Muscle of arm (tissue), 14 donors: Measurements from ENCODE around the gene ACP6. TPM values are rescaled to one million over a fixed set of nuclear protein-coding genes. Genes with fewer than 3 reads are reported as not detected.
A peak's percentile ranks its signal among the peaks of the same experiment; 100 is the strongest.
"Not testable (repeated sequence)": the region's sequence is repeated elsewhere in the genome, so short reads cannot be mapped to it uniquely, and the experiment has no call there.

ENCODE experiments used
- DNase-seq: peaks from one replicate; pipeline ENCODE4 v3.0.0-alpha.2; 2013
- long read RNA-seq, 11 donors: transcript quantifications; one replicate each; lab custom pipeline, GENCODE V29; 2026
- polyA plus RNA-seq, 12 donors: library from polyadenylated mRNA; unstranded; fragments of 120-200 nt; gene quantifications; one replicate each; pipeline ENCODE4 v1.2.1, GENCODE V29; 2013; ENCODE audit not compliant: insufficient read length in 12 of 12

Gene ACP6
- 10 to 100 TPM in 5 of 12 donors, 1 to 10 TPM in 6, not detected in 1; 3.8 to 11.6 (median 9.4) TPM for polyA plus RNA-seq
- long read RNA-seq, donor 1, full-length matches to known transcripts: 2 of 8 reads
- long read RNA-seq, donor 1, partial matches to known transcripts: 6 of 8 reads
- long read RNA-seq, donor 1, other reads (novel, unspliced or antisense): 0 of 8 reads
- long read RNA-seq, donor 2, full-length matches to known transcripts: 2 of 2 reads
- long read RNA-seq, donor 2, partial matches to known transcripts: 0 of 2 reads
- long read RNA-seq, donor 2, other reads (novel, unspliced or antisense): 0 of 2 reads
- long read RNA-seq, donor 3, full-length matches to known transcripts: 1 of 1 reads
- long read RNA-seq, donor 3, partial matches to known transcripts: 0 of 1 reads
- long read RNA-seq, donor 3, other reads (novel, unspliced or antisense): 0 of 1 reads
- long read RNA-seq, donor 4, full-length matches to known transcripts: 1 of 1 reads
- long read RNA-seq, donor 4, partial matches to known transcripts: 0 of 1 reads
- long read RNA-seq, donor 4, other reads (novel, unspliced or antisense): 0 of 1 reads
- long read RNA-seq, donor 5, full-length matches to known transcripts: 3 of 3 reads
- long read RNA-seq, donor 5, partial matches to known transcripts: 0 of 3 reads
- long read RNA-seq, donor 5, other reads (novel, unspliced or antisense): 0 of 3 reads
- long read RNA-seq, donor 6, full-length matches to known transcripts: 1 of 1 reads
- long read RNA-seq, donor 6, partial matches to known transcripts: 0 of 1 reads
- long read RNA-seq, donor 6, other reads (novel, unspliced or antisense): 0 of 1 reads
- long read RNA-seq, donor 7, full-length matches to known transcripts: 2 of 2 reads
- long read RNA-seq, donor 7, partial matches to known transcripts: 0 of 2 reads
- long read RNA-seq, donor 7, other reads (novel, unspliced or antisense): 0 of 2 reads
- long read RNA-seq, donor 8: 0 reads
- long read RNA-seq, donor 9: 0 reads
- long read RNA-seq, donor 10: 0 reads
- long read RNA-seq, donor 11, full-length matches to known transcripts: 1 of 1 reads
- long read RNA-seq, donor 11, partial matches to known transcripts: 0 of 1 reads
- long read RNA-seq, donor 11, other reads (novel, unspliced or antisense): 0 of 1 reads

- peak; percentile 93 for DNase-seq
Observed at GRCh38 chr1:147670319-147671001, at the start of gene ACP6. Gene ACP6, minus strand, starts transcription at chr1:147670524. Its CDS starts 476 bp downstream, at chr1:147670048.

GRCh38 chr1:147719711-147720225 lies 49.4 kb upstream of the ACP6 start:
- no peak for DNase-seq

GRCh38 chr1:147719029-147719698 lies 48.8 kb upstream of the ACP6 start:
- no peak for DNase-seq

GRCh38 chr1:147717706-147718097 lies 47.4 kb upstream of the ACP6 start:
- DNase-seq: no peak

GRCh38 chr1:147717051-147717705 lies 46.9 kb upstream of the ACP6 start:
- no peak for DNase-seq

- no peak for DNase-seq
Observed at GRCh38 chr1:147712605-147713004, 42.3 kb upstream of the ACP6 start.

- peak; percentile 43 for DNase-seq
Observed at GRCh38 chr1:147700042-147701006, 30.0 kb upstream of the ACP6 start.

GRCh38 chr1:147699686-147700041 lies 29.3 kb upstream of the ACP6 start:
- no peak for DNase-seq

- no peak for DNase-seq
Observed at GRCh38 chr1:147683163-147683763, 12.9 kb upstream of the ACP6 start.

GRCh38 chr1:147680608-147681235 lies 10.4 kb upstream of the ACP6 start:
- not testable (repeated sequence) for DNase-seq

- DNase-seq: not testable (repeated sequence)
Observed at GRCh38 chr1:147677681-147678080, 7.4 kb upstream of the ACP6 start.

- no peak for DNase-seq
Observed at GRCh38 chr1:147676311-147677085, 6.2 kb upstream of the ACP6 start.

- DNase-seq: no peak
Observed at GRCh38 chr1:147673816-147674215, 3.5 kb upstream of the ACP6 start.

- no peak for DNase-seq
Observed at GRCh38 chr1:147673406-147673805, 3.1 kb upstream of the ACP6 start.

GRCh38 chr1:147669469-147670318 lies 630 bp downstream of the ACP6 start:
- DNase-seq: peak; percentile 37

GRCh38 chr1:147665521-147665920 lies 4.8 kb downstream of the ACP6 start:
- no peak for DNase-seq
